Skeletal muscle tissue (tissue), 4 donors: ENCODE measurements around the gene UGT1A7. TPM values are rescaled to one million over a fixed set of nuclear protein-coding genes. Genes with fewer than 3 reads are reported as not detected.

Experiments used
- H3K27ac ChIP-seq: one replicate; pipeline ENCODE4 v1.7.0; 2013; ENCODE audit warnings: mild to moderate bottlenecking, low read depth, low read length, inconsistent platforms
- H3K27me3 ChIP-seq, 3 donors: one replicate each; pipeline ENCODE4 v1.7.0; 2013; ENCODE audit warnings: low read length in 3 of 3; ENCODE audit not compliant: control insufficient read depth in 3 of 3, insufficient read depth in 3 of 3
- H3K36me3 ChIP-seq, 3 donors: one replicate each; pipeline ENCODE4 v1.7.0; 2013; ENCODE audit warnings: low read length in 3 of 3; ENCODE audit not compliant: control insufficient read depth in 3 of 3, insufficient read depth in 3 of 3
- H3K4me1 ChIP-seq, 3 donors: one replicate each; pipeline ENCODE4 v1.7.0; 2013; ENCODE audit warnings: low read length in 3 of 3, mild to moderate bottlenecking in 3 of 3; ENCODE audit not compliant: control insufficient read depth in 3 of 3, insufficient read depth in 3 of 3
- H3K4me3 ChIP-seq, 3 donors: one replicate each; pipeline ENCODE4 v1.7.0; 2013; ENCODE audit warnings: low read length in 3 of 3
- H3K9ac ChIP-seq, 3 donors: one replicate each; pipeline ENCODE4 v1.7.0; 2013; ENCODE audit warnings: low read length in 3 of 3, mild to moderate bottlenecking in 3 of 3, moderate library complexity in 2 of 3, low read depth in 1 of 3
- H3K9me3 ChIP-seq, 3 donors: one replicate each; pipeline ENCODE4 v1.7.0; 2013; ENCODE audit warnings: low read length in 3 of 3; ENCODE audit not compliant: control insufficient read depth in 3 of 3
- total RNA-seq: library from RNA; depleted of rRNA; stranded (reverse); fragments of >200 nt; gene quantifications from one replicate; pipeline ENCODE4 v1.2.3, GENCODE V29; 2014
- donor health status: Osteomylitis.

The UGT1A7 gene
- total RNA-seq, 1 donor from 2014 or later: not detected

GRCh38 chr2:233792720-233793119, 111.0 kb downstream of the UGT1A7 start:
- Histone ChIP-seq H3K27me3 (no peaks in the 10 kb centered on the region), H3K9ac (no peak overlapping the region), H3K36me3 (no peaks in the 10 kb centered on the region), H3K27ac (no peak overlapping the region), H3K4me3 (no peak overlapping the region), H3K4me1 (no peaks in the 10 kb centered on the region), H3K9me3 (peaks cover 0 to 4% (median 0%) of the 10 kb centered on the region in 3 donors)

- Histone ChIP-seq H3K4me1 (no peaks in the 10 kb centered on the region), H3K27ac (no peak overlapping the region), H3K36me3 (no peaks in the 10 kb centered on the region), H3K27me3 (no peaks in the 10 kb centered on the region), H3K9ac (no peak overlapping the region), H3K4me3 (no peak overlapping the region), H3K9me3 (peaks cover 0 to 4% (median 0%) of the 10 kb centered on the region in 3 donors)
Observed at GRCh38 chr2:233793465-233794127, 111.9 kb downstream of the UGT1A7 start.

GRCh38 chr2:233794128-233794658, 112.5 kb downstream of the UGT1A7 start:
- Histone ChIP-seq H3K27me3 (peaks cover 0 to 1% (median 0%) of the 10 kb centered on the region in 3 donors), H3K36me3 (no peaks in the 10 kb centered on the region), H3K4me1 (no peaks in the 10 kb centered on the region), H3K4me3 (no peak overlapping the region), H3K27ac (no peak overlapping the region), H3K9ac (no peak overlapping the region), H3K9me3 (peaks cover 0 to under 1% (median 0%) of the 10 kb centered on the region in 3 donors)

- no peak overlapping the region for H3K9ac ChIP-seq
- H3K36me3 ChIP-seq: no peaks in the 10 kb centered on the region
- peaks cover 0 to 4% (median 4%) of the 10 kb centered on the region in 3 donors for H3K27me3 ChIP-seq
Observed at GRCh38 chr2:233795735-233796171, 114.1 kb downstream of the UGT1A7 start.

GRCh38 chr2:233796254-233796653, 114.6 kb downstream of the UGT1A7 start:
- peaks cover 0 to 4% (median 4%) of the 10 kb centered on the region in 3 donors for H3K27me3 ChIP-seq
- no peaks in the 10 kb centered on the region for H3K36me3 ChIP-seq
- H3K4me1 ChIP-seq: no peaks in the 10 kb centered on the region
- no peak overlapping the region for H3K27ac ChIP-seq
- H3K9me3 ChIP-seq: no peaks in the 10 kb centered on the region
- H3K4me3 ChIP-seq: no peak overlapping the region
- no peak overlapping the region for H3K9ac ChIP-seq

More at GRCh38 chr2:233795735-233796171, 114.1 kb downstream of the UGT1A7 start:
- Histone ChIP-seq H3K4me3 (no peak overlapping the region), H3K4me1 (no peaks in the 10 kb centered on the region), H3K27ac (no peak overlapping the region), H3K9me3 (no peaks in the 10 kb centered on the region)

GRCh38 chr2:233798335-233799086, 116.8 kb downstream of the UGT1A7 start:
- no peaks in the 10 kb centered on the region for H3K9me3 ChIP-seq
- no peaks in the 10 kb centered on the region for H3K4me1 ChIP-seq
- H3K36me3 ChIP-seq: no peaks in the 10 kb centered on the region
- no peak overlapping the region for H3K27ac ChIP-seq
- no peak overlapping the region for H3K9ac ChIP-seq
- H3K27me3 ChIP-seq: peaks cover 0 to 9% (median 4%) of the 10 kb centered on the region in 3 donors
- H3K4me3 ChIP-seq: no peak overlapping the region

- Histone ChIP-seq H3K9me3 (no peaks in the 10 kb centered on the region), H3K4me1 (no peaks in the 10 kb centered on the region), H3K9ac (no peak overlapping the region), H3K36me3 (no peaks in the 10 kb centered on the region), H3K4me3 (no peak overlapping the region), H3K27me3 (peaks cover 0 to 9% (median 4%) of the 10 kb centered on the region in 3 donors), H3K27ac (no peak overlapping the region)
Observed at GRCh38 chr2:233799087-233799665, 117.5 kb downstream of the UGT1A7 start.

GRCh38 chr2:233799716-233800115, 118.0 kb downstream of the UGT1A7 start:
- Histone ChIP-seq H3K36me3 (no peaks in the 10 kb centered on the region), H3K9me3 (no peaks in the 10 kb centered on the region), H3K9ac (no peak overlapping the region), H3K27me3 (peaks cover 0 to 9% (median 8%) of the 10 kb centered on the region in 3 donors), H3K4me1 (no peaks in the 10 kb centered on the region), H3K27ac (no peak overlapping the region), H3K4me3 (no peak overlapping the region)

- no peaks in the 10 kb centered on the region for H3K9me3 ChIP-seq
- no peaks in the 10 kb centered on the region for H3K36me3 ChIP-seq
- no peak overlapping the region for H3K9ac ChIP-seq
- H3K4me3 ChIP-seq: no peak overlapping the region
- no peaks in the 10 kb centered on the region for H3K4me1 ChIP-seq
- H3K27ac ChIP-seq: no peak overlapping the region
- peaks cover 0 to 9% (median 9%) of the 10 kb centered on the region in 3 donors for H3K27me3 ChIP-seq
Observed at GRCh38 chr2:233800208-233800607, 118.5 kb downstream of the UGT1A7 start.
